ENCODE measurements around the gene CIAO1.

- TF ChIP-seq FOXJ3 (CRISPR knock-in tag; IDR thresholded peaks at IDR 0.05; ENCODE audit: borderline replicate concordance): no peak
- no peak for TF ChIP-seq ZNF121 (CRISPR knock-in tag; IDR thresholded peaks at IDR 0.05)
- no peak for TF ChIP-seq CTCF (IDR thresholded peaks at IDR 0.05)
- TF ChIP-seq ZNF219 (CRISPR knock-in tag; IDR thresholded peaks at IDR 0.05; ENCODE audit: borderline replicate concordance): no peak
- no peak for TF ChIP-seq NFYB (CRISPR knock-in tag; conservative IDR thresholded peaks at IDR 0.05; ENCODE audit: low read depth)
- no peak for TF ChIP-seq SOX15 (CRISPR knock-in tag; IDR thresholded peaks at IDR 0.05)
- no peak for TF ChIP-seq ZNF263 (CRISPR knock-in tag; IDR thresholded peaks at IDR 0.05; ENCODE audit: low read depth)
- no peak for TF ChIP-seq CDX4 (CRISPR knock-in tag; IDR thresholded peaks at IDR 0.05; ENCODE audit: borderline replicate concordance)
- TF ChIP-seq SP1 (CRISPR knock-in tag; conservative IDR thresholded peaks at IDR 0.05): no peak
- no peak for TF ChIP-seq TEAD1 (CRISPR knock-in tag; IDR thresholded peaks at IDR 0.05)
- TF ChIP-seq USF2 (CRISPR knock-in tag; IDR thresholded peaks at IDR 0.05): no peak
- no peak for TF ChIP-seq ZNF512 (CRISPR knock-in tag; IDR thresholded peaks at IDR 0.05; ENCODE audit: borderline replicate concordance)
- TF ChIP-seq ZNF425 (CRISPR knock-in tag; conservative IDR thresholded peaks at IDR 0.05): no peak
These were observed 35.8 kb downstream of the CIAO1 start for GRCh38 chr2:96301865-96302264.

Data from WTC11 (cell line).